Measurements from ENCODE around the gene ZBTB21.
A peak's percentile ranks its signal among the peaks of the same experiment; 100 is the strongest.
"Not testable (repeated sequence)": the region's sequence is repeated elsewhere in the genome, so short reads cannot be mapped to it uniquely, and the experiment has no call there.

The ZBTB21 gene

GRCh38 chr21:42016364-42016985, 6.3 kb upstream of the ZBTB21 start:
- DNase-seq, result no peak

DNA sequence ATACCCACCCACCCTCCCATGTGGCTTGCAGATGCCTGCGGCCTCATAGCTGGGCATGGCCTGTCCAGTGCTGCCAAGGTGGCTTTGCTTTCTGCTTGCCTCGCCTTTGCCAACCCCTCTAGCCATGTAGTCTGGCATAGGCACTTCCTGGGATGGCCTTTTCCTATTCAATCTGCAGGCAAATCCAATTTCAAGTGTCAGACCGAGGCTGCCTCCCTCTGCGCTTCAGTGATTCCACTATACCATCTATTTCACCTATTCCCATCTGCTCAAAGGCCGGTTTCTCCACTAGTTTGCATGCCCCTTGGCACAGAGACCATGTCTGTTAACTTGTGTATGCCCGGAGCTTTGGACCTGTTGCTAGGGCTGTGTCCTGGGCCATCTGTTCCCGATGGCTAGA, 3.8 kb upstream of the ZBTB21 start:
- no peak for DNase-seq

GRCh38 chr21:42013376-42013775, 3.2 kb upstream of the ZBTB21 start:
- no peak for DNase-seq

DNA sequence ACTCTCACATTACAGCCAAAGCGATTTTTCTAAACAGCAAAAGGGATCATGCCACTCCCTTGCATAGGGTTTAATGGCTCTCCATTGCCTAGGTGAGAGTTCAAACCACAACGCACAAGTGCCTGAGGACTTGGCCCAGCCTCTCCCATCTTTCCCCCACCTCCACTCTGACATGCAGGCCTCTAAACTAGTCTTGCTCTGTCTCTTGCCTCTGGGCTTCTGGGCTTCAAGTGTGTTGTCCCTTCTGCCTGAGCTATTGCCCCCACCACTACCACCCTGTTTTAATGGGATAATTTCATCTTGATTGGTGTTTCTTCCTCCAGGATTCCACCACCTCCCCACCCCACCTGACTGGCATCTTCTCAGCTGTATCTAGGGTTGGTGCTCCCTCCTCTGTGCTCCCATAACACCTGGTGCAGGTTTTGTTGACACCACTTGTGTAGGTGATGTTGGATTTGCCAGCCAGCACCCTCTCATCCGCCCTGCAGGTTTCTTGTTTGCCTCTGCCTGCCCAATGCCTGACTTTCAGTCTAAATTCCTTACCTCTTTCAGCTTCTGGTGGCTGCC, 2.7 kb upstream of the ZBTB21 start:
- DNase-seq, result no peak

- no peak for DNase-seq
Observed at GRCh38 chr21:42012344-42012743, 2.2 kb upstream of the ZBTB21 start.

DNA sequence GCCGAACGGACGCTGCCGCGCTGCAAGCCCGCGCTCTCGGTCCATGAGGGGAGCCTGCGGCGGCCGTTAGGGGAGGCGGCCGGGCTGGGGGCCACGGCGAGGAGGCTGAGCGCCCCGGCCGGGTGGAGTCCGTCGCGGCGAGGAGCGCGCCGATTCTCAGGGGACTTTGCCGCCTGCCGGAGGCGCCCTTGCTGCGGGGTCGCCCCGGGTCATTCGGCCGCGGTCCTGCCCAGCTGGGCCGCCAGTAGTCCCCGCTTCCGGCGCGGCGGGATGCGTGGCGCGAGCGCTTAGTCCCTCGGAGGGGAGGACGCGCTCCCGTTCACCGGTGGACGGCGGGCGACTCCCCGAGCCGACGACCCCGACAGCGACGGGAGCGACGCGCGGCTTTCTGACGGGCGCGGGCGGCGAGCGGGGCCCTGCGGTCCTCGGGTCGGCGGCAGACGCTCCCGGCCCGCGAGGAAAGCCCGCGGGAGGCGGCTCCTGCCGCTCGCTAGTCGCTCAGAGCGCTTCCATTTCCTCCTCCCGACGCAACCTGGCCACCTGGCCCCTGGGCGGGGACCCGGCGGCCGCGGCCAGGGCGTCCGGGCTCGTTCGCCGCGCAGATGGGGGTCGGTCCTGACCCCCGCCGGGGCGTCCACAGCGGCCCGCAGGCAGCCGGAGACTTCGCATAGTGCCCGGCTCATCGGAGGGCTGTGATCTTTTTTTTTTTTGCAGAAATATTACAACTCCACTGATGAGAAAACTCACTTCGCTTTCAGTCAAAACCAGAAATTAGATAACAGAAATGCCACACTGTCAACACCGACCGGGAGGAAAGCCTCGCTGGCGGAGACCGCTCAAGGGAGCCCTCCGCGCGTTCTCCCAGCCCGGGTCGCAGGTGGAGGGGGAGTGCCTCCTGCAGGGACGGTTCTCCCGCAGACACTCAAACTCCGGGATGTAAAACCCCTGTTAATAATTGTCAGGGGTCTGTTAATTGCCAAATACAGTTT, 641 bp upstream of the ZBTB21 start:
- peak in 1 of 4 experiments; percentile 34 for DNase-seq

DNA sequence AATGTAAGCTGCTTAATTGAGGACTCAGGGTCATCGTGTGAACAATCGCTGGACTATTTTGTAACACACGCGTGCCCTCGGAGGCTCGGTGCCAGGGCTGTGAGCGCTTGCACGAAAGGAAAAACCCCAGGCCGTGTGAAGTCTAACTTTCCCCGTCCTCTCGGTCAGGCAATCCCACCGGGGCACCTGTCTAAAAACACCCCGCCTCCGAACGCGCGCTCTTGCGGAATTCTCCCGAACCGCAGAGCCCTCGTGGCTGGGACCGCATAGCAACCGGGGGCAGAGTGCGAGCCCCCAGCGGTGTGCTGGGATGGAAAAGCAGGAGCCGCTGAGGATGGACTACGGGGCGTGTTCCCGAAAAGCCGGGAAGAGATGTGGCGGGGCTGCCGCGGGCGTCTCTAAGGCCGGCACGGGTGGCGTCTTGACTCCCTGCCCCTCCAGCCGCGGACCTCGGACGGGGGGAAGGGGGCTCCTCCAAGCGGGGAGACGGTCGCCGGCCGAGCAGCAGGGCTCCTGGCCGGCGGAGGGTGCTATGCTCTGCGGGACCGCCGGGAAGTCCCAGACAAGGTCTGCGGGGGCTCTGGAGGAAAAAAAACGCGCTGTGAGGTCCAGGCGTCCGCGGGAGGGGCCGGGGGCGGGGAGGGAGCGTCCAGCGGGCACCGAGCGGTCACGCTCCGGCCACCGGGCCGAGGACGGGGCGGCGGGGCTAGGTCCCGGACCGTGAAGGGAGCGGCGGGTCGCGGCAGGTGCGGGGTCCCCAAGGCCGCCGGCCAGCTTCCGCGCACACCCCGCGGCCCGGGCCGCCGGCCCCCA, 936 bp downstream of the ZBTB21 start:
- peak; percentile 12 to 29 (median 14) for DNase-seq

- no peak for DNase-seq
Observed at GRCh38 chr21:42007356-42007940, 2.7 kb downstream of the ZBTB21 start.

DNA sequence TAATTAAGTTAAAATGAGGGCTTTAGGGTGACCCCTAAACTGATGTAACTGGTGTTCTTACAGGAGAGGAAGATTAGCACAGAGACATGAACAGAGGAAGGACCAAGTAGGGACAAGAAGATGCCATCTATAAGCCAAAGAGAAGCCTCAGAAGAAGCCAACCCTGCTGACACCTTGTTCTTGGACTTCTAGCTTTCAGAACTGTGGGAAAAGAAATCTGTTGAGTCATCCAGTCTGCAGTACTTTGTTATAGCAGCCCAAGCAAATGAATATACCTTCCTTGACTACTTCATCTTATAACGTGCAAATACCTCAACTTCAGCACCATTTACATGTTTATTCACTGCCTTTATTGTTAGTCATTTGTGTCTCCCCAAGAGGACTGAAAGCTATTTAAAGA, 3.4 kb downstream of the ZBTB21 start:
- DNase-seq, result no peak

DNA sequence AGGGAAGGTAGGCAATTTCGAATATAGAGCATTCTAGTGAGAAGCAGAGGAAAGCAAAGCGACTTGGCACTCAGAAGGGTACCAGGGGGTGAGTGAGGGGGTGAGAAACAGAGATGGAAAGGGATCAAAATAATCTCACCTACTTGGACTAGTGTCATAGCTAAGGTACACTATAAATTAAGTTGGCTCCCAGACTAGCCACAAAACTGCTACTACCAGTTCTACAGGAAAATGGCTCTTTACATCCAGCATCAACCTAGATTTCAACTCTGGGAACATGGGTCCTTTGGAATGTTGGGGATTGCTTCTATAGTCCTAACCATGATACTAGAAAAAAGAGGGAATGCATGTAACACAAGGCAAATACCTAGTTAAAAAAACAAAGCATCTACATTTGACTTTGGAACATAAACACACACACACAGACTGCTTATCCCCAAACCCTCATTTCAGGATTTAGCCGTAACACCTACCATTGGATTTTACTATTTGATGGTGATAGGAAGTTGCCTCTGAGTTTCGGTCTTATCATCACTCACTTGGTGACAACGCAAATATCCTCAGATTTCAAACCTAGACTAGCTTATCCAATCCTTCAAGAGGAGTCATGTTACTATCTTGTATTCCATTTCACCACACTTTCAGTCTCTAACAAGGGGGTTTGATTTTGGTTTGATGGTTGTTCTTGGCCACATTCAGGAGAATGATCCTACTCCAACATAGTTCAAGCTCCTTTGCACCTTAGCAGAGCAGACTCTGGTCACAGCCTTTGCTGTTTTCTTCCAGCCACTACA, 5.6 kb downstream of the ZBTB21 start:
- no peak for DNase-seq

DNA sequence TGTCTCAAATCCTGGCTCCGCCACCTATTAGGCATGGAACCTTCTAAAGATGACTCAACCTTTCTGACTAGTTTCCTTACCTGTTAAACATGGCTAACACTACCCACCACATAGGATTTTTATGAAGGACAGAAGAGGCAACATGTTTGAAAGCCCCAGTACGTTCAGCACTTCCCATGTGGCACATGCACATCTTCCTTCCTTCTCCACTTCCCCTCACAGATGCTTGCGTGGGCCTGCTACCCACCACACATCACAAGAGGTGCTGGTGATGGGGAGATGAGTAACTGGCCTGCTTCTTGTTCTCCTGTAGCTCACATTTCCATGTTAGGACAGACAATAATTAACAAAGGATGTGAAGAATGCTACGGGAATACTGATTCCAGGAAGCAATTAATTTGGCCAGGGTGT, 7.1 kb downstream of the ZBTB21 start:
- no peak for DNase-seq

DNA sequence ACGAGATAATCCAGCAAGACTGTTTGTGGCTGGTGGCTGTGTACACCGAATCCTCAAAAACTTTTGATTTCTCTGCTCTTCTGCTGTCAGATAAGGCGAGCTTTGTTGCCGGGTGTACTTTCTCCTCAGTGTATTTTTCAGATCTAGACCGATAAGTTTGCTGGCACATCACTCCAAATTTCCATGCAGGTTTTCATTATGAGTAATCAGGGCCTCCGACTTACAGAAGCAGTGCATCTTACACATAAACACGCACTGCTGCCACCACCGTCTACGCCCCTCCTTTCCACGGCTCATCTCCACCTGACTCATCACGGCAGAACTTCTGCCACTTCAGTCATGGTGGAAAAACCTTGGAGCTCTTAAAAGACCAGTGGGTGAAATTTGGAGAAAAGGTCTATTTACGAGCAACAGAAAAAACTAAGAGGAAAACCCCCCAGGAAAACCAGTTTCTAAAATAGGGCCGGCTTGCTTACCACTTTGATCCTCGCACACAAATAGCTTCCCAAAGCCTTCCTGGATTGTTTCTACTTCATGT, 7.7 kb downstream of the ZBTB21 start:
- DNase-seq, result peak; percentile 13 to 34 (median 22)

GRCh38 chr21:42001781-42002180, 8.4 kb downstream of the ZBTB21 start:
- DNase-seq, result no peak

- no peak for DNase-seq
Observed at GRCh38 chr21:42000908-42001307, 9.3 kb downstream of the ZBTB21 start.

- DNase-seq, result no peak
Observed at GRCh38 chr21:41997657-41998056, 12.5 kb downstream of the ZBTB21 start.

GRCh38 chr21:41995577-41995976, 14.6 kb downstream of the ZBTB21 start:
- DNase-seq, result no peak

DNA sequence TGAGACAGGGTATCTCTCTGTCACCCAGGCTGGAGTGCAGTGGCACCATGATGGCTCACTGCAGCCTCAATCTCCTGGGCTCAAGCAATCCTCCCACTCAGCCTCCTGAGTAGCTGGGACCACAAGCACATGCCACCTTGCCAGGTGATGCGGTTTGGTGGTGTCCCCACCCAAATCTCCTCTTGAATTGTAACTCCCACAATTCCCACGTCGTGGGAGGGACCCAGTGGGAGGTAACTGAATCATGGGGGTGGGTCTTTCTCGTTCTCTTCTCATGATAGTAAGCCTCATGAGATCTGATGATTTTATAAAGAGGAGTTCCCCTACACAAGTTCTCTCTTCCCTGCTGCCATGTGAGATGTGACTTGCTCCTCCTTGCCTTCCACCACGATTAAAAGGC, 15.5 kb downstream of the ZBTB21 start:
- DNase-seq, result not testable (repeated sequence)

- no peak for DNase-seq
Observed at GRCh38 chr21:41993744-41994143, 16.4 kb downstream of the ZBTB21 start.

DNA sequence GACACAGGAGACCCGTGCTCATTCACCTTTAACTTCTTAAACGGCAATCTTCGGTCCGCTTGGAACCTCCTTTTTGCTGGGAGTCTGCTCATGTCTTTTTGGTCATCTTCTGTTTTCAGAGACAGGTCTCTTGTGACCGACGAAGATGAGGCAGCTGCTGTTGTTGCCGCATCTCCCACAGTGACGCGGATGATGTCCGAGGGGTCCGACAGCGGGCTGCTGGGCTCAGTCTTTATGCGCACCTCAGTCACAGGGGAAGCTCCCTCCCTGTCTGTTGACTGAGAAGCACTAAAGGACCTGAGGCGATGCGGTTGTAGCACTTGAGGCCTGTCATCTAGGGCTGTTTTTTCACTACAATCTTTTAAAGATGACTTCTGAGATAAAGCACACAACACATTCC, 17.6 kb downstream of the ZBTB21 start:
- no peak for DNase-seq

GRCh38 chr21:41991659-41992058, 18.5 kb downstream of the ZBTB21 start:
- DNase-seq, result no peak

- DNase-seq, result no peak
Observed at GRCh38 chr21:41989698-41990097, 20.5 kb downstream of the ZBTB21 start.
